NCI-H2107 (cell line): Measurements from ENCODE around the gene TMEM170A.
"Not testable (repeated sequence)": the region's sequence is repeated elsewhere in the genome, so short reads cannot be mapped to it uniquely, and the experiment has no call there.

ENCODE experiments used
- DNase-seq: peaks from one replicate; lab custom pipeline; 2025; lab: John Stamatoyannopoulos, UW

Gene TMEM170A

GRCh38 chr16:75452464-75453190 is 11.9 kb downstream of the TMEM170A start:
- no peak for DNase-seq

- DNase-seq = peak; percentile 32
Measured at GRCh38 chr16:75446416-75446815, 18.1 kb downstream of the TMEM170A start.

GRCh38 chr16:75445298-75445697 is 19.2 kb downstream of the TMEM170A start:
- no peak for DNase-seq

GRCh38 chr16:75443298-75443697 is 21.2 kb downstream of the TMEM170A start:
- DNase-seq = no peak

GRCh38 chr16:75433732-75434413 is 30.6 kb downstream of the TMEM170A start:
- DNase-seq = peak; percentile 50

GRCh38 chr16:75432828-75433731 is 31.4 kb downstream of the TMEM170A start, which contains the start of gene CFDP1:
TSS of gene CFDP1 (minus strand) at chr16:75433503. CDS start at chr16:75433352, 151 bp downstream.
- peak; percentile 85 for DNase-seq

- no peak for DNase-seq
Measured at GRCh38 chr16:75429621-75430403, 34.7 kb downstream of the TMEM170A start.

GRCh38 chr16:75426524-75426923 is 38.0 kb downstream of the TMEM170A start:
- not testable (repeated sequence) for DNase-seq

- DNase-seq = not testable (repeated sequence)
Measured at GRCh38 chr16:75424105-75424762, 40.3 kb downstream of the TMEM170A start.

GRCh38 chr16:75423723-75424104 is 40.8 kb downstream of the TMEM170A start:
- DNase-seq = no peak

- no peak for DNase-seq
Measured at GRCh38 chr16:75421820-75422126, 42.7 kb downstream of the TMEM170A start.

- DNase-seq = no peak
Measured at GRCh38 chr16:75420987-75421819, 43.3 kb downstream of the TMEM170A start.

- DNase-seq = no peak
Measured at GRCh38 chr16:75416904-75417565, 47.5 kb downstream of the TMEM170A start.

GRCh38 chr16:75415169-75415905 is 49.2 kb downstream of the TMEM170A start:
- DNase-seq = no peak

- DNase-seq = no peak
Measured at GRCh38 chr16:75413951-75414350, 50.5 kb downstream of the TMEM170A start.

GRCh38 chr16:75406943-75407342 is 57.5 kb downstream of the TMEM170A start:
- DNase-seq = no peak

- DNase-seq = no peak
Measured at GRCh38 chr16:75402821-75403475, 61.5 kb downstream of the TMEM170A start.

GRCh38 chr16:75402159-75402820 is 62.2 kb downstream of the TMEM170A start:
- DNase-seq = no peak
